Dedifferentiated amniotic fluid mesenchymal stem cell (primary cell): ENCODE data around the gene PDX1.

Experiments
- DNase-seq: peaks from one replicate; pipeline ENCODE4 v3.0.0-alpha.2; 2016; ENCODE audit errors: extremely low spot score

Gene PDX1

GRCh38 chr13:27922883-27923612, 3.2 kb downstream of the PDX1 start:
- no peak for DNase-seq

DNA sequence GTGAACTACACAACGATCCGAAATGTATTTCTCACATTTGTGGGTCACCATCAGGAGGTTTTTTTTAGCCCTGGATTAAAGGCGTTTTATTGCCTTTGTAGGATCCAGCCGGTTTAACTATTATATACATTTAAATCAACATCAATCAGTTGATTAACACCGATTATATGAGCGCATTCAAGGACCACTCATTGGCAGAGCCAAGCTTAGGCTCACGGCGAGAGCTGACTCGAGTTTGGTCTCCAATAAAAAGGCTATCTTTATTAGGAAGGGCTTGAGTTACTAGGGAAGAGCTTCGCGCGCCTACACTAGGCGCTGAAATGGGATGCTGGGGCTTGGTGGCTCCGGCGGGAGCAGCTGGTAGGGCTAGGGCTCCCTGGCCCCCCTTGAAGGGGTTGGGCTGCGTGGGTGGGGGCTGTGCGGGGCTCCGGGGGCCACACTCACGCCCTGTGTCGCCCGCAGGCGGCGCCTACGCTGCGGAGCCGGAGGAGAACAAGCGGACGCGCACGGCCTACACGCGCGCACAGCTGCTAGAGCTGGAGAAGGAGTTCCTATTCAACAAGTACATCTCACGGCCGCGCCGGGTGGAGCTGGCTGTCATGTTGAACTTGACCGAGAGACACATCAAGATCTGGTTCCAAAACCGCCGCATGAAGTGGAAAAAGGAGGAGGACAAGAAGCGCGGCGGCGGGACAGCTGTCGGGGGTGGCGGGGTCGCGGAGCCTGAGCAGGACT, 4.2 kb downstream of the PDX1 start:
- DNase-seq, result no peak

- no peak for DNase-seq
These were observed 4.8 kb downstream of the PDX1 start for GRCh38 chr13:27924529-27925141.

- no peak for DNase-seq
These were observed 5.6 kb downstream of the PDX1 start for GRCh38 chr13:27925220-27925991.

DNA sequence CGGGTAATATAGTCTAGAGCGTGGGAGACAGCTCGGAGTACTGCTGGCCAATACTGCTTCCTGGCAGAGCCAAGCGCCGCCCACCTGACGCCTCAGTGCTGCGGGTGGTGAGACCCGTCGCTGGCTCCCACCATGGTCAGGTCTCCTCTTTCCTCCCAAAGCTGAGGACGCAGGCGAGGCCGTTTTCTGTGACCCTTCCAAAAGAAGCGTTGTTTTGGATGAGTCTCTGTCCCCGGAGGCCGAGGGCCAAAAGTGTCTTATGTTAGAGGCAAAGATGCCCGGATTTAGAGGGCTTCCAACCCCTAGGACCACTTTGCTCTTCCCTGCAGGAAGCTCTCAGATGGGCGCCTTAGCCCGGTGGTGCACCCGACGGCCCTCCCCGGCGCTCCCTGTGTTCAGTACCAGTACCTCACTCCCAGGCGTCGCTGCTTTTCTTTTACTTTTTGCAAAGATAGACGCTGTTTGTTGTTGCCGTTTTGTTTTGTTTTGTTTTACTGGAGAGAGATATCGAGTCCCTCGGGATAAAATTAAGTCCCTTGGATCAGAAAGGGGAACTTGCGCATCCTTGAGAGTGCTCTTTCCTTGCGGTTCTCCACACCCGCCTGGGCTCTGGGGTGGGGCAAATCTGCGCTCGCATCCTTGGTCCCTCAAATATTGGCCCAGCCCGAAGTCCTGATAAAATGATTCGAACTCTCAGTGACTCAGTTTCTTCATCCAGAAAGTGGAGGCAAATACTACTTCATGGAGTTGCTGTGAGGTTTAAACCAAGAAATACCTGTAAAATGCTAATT, 7.0 kb downstream of the PDX1 start:
- DNase-seq, result no peak

GRCh38 chr13:27927444-27928352, 7.9 kb downstream of the PDX1 start:
- DNase-seq, result no peak

DNA sequence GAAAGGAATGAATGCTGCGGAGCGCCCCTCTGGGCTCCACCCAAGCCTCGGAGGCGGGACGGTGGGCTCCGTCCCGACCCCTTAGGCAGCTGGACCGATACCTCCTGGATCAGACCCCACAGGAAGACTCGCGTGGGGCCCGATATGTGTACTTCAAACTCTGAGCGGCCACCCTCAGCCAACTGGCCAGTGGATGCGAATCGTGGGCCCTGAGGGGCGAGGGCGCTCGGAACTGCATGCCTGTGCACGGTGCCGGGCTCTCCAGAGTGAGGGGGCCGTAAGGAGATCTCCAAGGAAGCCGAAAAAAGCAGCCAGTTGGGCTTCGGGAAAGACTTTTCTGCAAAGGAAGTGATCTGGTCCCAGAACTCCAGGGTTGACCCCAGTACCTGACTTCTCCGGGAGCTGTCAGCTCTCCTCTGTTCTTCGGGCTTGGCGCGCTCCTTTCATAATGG, 8.6 kb downstream of the PDX1 start:
- DNase-seq, result no peak

DNA sequence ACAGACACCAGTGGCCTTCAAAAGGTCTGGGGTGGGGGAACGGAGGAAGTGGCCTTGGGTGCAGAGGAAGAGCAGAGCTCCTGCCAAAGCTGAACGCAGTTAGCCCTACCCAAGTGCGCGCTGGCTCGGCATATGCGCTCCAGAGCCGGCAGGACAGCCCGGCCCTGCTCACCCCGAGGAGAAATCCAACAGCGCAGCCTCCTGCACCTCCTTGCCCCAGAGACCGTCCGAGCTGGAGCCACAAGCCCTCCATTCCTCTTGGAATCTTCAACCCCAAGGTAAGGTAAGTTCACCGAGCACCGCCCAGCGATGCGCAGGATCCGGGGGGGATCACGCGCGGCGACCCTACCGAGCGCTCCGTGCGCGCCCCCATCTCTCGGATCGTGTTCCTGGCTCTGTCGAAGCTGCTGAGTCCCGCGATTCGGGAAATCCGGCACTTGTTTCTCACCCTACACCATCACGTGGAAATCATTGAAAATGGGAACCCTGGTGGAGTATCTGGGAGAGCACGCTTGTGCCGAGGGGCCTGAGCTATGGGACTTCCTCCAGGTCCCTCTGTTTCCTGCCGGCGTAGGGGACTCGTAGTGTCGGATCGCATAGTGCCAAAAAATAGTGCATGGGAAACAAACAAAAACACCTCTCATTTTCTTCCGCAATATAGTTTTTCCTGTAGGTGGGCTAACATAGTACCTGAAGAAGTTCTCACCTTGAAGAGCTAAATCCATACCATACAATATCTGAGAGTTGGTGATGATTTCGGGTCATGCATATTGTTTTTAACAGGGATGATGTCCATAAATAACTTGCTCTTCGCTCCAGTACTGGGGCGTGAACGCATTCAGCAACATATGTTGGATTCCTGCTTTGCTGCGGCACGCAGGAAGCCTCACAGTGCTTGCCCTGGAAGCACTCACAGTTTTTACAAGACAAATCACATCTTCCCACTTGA, 9.3 kb downstream of the PDX1 start:
- no peak for DNase-seq

DNA sequence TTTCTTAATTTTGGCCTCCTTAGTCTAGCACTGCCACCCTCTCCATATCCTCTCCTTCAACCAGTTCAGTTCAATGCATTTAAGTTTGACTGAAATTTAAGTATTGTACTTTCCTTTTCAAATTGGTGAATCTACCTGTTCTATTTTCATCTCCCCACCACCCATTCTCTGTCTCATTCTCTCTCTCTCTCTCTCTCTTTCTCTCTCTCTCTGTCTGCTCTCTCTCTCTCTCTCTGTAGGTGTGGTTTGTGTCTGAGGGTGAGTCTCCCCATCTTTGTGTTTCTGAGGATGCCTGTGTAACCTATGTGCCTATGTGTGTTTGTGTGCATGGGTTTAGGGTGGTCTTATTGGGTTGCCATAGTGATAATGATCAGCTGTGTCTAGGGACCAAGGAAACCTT, 10.1 kb downstream of the PDX1 start:
- no peak for DNase-seq

GRCh38 chr13:27933118-27933517, 13.3 kb downstream of the PDX1 start:
- DNase-seq, result no peak

DNA sequence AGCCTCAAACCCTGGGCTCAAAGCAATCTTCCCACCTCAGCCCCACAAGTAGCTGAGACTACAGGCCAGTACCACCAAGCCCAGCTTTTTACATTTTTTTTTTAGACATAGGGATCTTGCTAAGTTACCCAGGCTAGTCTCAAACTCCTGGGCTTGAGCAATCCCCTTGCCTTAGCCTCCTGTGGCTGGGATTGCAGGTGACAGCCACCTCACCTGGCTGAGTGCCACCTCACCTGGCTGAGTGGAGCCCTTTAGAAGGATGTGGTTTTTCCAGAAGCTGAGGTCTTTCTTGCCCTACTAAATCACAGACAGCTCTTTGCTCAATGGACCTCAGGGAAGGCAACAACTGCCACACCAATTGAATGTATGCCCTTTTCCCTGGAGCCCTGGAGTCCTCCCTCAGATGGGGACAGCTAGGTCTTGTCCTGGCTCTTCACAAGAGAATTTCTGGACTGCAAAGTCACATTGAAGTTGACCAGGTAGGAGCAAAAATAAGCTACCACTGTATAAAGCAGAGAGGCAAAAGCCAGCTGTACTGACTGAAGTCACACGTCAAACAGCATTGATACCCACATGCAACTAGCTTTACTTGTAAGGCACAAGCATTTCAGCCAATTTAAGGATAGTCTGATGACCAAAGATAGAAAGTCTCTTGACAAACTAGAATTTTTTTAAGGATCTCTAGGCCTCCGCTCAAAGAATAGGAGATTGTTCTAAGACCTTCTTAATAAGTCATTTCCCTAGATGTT, 14.0 kb downstream of the PDX1 start:
- DNase-seq, result no peak

DNA sequence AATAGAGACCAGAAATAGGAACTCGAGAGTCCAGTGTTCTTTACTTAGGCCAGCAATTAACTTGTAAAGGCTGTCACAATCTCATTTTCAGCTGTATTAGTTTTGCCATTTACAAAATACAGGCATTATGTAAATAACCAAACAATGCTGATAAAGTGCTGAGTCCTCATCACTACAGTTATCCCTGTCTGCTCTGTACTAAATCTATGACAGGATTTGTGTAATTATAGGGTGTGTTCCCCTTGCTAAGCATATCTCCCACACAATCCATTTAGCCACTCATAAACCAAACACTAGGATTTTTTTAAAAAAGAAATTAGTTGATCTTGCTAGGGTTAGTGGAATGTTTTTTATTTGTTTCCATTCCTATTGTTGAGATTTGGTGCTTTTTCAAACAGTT, 23.2 kb downstream of the PDX1 start:
- no peak for DNase-seq

- no peak for DNase-seq
These were observed 33.3 kb downstream of the PDX1 start for GRCh38 chr13:27952876-27953675.

- DNase-seq, result peak; percentile 42
These were observed 34.0 kb downstream of the PDX1 start for GRCh38 chr13:27953676-27954405.

- no peak for DNase-seq
These were observed 34.6 kb downstream of the PDX1 start for GRCh38 chr13:27954406-27954851.

GRCh38 chr13:27955014-27955591, 35.3 kb downstream of the PDX1 start:
- DNase-seq, result no peak
